ENCODE measurements around the gene NPC2.

- TF ChIP-seq, protein P1, sequence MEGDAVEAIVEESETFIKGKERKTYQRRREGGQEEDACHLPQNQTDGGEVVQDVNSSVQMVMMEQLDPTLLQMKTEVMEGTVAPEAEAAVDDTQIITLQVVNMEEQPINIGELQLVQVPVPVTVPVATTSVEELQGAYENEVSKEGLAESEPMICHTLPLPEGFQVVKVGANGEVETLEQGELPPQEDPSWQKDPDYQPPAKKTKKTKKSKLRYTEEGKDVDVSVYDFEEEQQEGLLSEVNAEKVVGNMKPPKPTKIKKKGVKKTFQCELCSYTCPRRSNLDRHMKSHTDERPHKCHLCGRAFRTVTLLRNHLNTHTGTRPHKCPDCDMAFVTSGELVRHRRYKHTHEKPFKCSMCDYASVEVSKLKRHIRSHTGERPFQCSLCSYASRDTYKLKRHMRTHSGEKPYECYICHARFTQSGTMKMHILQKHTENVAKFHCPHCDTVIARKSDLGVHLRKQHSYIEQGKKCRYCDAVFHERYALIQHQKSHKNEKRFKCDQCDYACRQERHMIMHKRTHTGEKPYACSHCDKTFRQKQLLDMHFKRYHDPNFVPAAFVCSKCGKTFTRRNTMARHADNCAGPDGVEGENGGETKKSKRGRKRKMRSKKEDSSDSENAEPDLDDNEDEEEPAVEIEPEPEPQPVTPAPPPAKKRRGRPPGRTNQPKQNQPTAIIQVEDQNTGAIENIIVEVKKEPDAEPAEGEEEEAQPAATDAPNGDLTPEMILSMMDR (IDR thresholded peaks at IDR 0.05) = no peak
- TF ChIP-seq POLR2A (IDR thresholded peaks at IDR 0.05) = no peak
These were observed 27.8 kb downstream of the NPC2 start for GRCh38 chr14:74465335-74465734.
